Measurements from ENCODE around the gene SNCA.

The SNCA gene

DNA sequence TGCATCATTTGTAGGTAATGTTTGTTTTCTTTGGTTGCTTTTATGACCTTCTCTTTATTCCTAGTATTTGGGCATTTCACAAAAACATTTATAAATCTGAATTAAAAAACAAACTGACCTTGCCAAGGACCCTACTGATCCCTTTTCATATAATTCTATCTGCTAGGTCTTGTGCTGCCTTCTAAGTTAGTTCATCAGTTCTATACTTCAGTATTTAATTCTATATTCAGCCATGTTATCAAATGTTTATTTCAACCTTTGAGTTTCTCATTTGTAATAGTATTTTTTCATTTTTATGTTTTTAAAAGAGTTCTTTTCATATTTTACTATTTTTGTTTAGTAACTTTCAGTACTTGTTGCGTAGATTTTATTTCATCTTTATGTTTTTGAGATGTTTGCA, 155.3 kb downstream of the SNCA start:
- H3K4me3 ChIP-seq (ENCODE audit: control insufficient read depth, low read depth, low read length), result no peak overlapping the region
- TF ChIP-seq, protein P1, sequence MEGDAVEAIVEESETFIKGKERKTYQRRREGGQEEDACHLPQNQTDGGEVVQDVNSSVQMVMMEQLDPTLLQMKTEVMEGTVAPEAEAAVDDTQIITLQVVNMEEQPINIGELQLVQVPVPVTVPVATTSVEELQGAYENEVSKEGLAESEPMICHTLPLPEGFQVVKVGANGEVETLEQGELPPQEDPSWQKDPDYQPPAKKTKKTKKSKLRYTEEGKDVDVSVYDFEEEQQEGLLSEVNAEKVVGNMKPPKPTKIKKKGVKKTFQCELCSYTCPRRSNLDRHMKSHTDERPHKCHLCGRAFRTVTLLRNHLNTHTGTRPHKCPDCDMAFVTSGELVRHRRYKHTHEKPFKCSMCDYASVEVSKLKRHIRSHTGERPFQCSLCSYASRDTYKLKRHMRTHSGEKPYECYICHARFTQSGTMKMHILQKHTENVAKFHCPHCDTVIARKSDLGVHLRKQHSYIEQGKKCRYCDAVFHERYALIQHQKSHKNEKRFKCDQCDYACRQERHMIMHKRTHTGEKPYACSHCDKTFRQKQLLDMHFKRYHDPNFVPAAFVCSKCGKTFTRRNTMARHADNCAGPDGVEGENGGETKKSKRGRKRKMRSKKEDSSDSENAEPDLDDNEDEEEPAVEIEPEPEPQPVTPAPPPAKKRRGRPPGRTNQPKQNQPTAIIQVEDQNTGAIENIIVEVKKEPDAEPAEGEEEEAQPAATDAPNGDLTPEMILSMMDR (IDR thresholded peaks at IDR 0.05; ENCODE audit: control insufficient read depth, insufficient read depth, low read depth, low read length, missing control alignments), result no peak
- DNase-seq (ENCODE audit: low read depth), result no peak

DNA sequence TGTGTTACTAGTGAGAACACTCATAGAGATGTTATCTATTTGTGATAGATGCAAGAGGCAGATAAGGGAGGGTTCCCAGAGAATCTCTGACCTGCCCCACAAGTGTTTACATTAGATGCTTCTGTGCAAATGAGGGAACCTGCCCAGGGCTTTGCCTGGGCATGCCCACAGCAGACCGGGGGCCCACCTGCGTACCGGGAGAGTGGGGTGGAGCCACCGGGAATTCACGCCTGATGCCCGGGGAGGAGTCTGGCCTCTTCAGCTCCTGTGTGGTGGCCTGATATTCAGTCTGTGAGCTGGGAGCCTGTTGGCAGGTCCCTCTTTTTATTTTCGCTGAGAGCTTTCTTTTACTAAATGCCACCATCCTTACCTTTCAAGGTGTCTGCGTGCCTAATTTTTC, 155.7 kb downstream of the SNCA start:
- TF ChIP-seq, protein P1 (IDR thresholded peaks at IDR 0.05; ENCODE audit: control insufficient read depth, insufficient read depth, low read depth, low read length, missing control alignments), result no peak
- H3K4me3 ChIP-seq (ENCODE audit: control insufficient read depth, low read depth, low read length), result no peak overlapping the region
- no peak for DNase-seq (ENCODE audit: low read depth)

DNA sequence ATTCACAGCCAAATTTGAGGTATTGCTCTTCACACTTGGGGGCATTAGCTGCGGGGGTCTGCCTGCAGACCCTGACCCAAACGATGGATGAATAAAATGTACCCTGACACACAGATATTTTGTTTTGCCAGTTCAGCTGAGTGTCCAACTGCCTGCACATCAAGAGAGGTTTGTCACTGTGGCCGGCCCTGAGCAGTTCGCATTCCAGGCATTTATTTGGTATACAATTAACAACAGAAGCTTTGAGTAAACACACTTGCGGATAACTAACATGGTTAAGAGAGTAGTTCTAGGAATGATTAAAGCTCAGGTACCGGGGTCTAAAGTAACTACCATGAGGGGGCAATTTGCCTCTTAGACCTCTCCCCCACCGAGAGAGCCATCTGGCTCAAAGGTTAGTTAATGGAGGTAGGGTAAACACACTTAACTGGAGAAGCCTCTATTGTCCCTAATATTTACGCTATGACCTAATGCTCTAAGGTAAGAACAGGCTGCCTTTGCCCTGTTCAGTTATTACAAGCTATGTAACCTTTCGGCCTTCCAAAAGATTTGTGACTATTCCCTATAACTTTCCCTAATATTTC, 162.0 kb downstream of the SNCA start:
- no peak for DNase-seq (ENCODE audit: low read depth)
- no peak overlapping the region for H3K4me3 ChIP-seq (ENCODE audit: control insufficient read depth, low read depth, low read length)
- TF ChIP-seq, protein P1 (IDR thresholded peaks at IDR 0.05; ENCODE audit: control insufficient read depth, insufficient read depth, low read depth, low read length, missing control alignments), result no peak

Data from AG09309 (cell line).